GM21737 (cell line): ENCODE results near the gene TRA2B.

Experiments
- ATAC-seq: cut with Tn5 transposase; IDR thresholded peaks from one replicate; pipeline ENCODE4 v1.9.1; 2021; ENCODE audit warnings: mild to moderate bottlenecking, moderate library complexity; ENCODE audit not compliant: unreplicated experiment

The TRA2B gene

DNA sequence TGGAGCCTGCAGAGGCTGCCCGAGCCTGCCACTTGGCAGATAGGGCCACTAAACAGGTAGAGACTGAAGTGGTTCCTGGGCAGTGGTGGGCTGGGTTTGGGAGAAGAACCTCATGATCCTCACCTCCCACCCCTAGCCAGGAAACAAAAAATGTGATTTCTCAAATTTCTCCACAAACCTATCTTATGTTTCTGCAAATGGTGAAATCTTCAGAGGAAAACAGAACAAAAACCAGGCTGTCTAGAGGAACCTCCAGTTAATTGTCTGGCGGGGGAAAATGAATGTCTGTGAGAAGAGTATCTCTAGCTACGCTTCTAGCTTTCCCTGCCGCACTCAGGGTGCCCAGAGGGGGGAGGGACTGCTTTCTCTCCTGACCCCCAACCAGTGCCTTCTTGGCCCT lies 55.9 kb downstream of the TRA2B start:
- ATAC-seq, result no peak

DNA sequence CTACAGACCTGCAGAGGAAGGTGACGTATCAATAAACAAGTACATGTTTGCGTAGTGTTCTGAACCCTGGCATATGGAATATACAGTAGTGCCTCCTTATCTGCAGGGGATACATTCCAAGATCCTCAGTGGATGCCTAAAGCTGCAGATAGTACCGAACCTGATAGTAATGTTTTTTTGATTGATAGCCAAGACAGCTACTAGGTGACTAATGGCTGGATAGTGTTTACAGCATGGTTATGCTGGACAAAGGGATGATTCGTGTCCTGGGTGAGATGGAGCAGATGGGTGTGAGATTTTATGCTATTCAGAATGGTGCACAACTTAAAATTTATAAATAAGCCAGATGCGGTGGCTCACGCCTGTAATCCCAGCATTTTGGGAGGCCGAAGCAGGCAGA lies 57.2 kb downstream of the TRA2B start:
- no peak for ATAC-seq

DNA sequence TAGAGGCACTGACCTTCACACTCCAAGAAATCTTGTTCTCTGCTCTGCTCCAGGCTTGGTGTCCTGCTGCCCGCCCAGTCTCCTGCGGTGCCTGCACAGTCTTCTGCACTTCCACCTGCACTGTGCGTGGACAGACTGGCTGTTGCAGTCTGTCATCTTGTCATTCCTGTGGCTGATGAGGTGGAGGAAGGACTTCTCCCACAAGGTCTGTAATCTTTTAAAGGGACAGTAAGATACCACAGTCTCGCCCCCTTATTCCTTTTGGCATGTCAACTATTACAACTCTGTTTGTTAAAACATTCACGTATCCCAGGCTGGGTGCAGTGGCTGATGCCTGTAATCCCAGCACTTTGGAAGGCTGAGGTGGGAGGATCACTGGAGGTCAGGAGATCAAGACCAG lies 58.9 kb downstream of the TRA2B start:
- no peak for ATAC-seq

DNA sequence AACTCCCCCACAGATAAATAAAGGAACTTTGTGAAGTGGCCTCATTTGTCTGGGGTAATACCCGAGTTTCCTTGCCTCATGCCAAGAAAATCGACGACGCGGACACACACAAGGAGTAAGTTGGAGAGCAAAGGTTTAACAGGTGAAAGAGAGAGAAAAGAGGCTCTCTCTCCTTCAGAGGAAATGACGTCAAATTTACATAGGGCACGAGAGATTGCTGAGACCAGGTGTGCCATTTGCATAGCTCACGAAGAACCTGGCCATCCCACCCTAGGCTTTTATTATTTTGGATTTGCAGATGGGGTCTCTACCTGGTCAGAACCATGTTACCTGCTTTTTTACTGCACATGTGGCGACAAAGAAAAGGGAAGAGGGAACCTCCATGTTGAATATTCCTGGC lies 63.7 kb downstream of the TRA2B start:
- ATAC-seq, result no peak

DNA sequence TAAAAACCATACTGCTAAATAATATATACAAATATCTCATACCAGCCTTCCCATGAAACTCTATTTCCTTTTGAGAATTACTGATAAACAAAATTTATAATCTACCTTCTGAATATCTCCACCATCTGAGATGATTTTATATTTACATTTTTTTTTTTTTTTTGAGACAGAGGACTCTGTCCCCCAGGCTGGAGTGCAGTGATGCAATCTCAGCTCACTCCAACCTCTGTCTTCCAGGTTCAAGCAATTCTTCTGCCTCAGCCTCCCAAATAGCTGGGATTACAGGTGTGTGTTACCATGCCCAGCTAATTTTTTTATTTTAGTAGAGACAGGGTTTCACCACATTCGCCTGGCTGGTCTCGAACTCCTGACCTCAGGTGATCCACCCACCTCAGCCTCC lies 70.2 kb downstream of the TRA2B start:
- no peak for ATAC-seq

DNA sequence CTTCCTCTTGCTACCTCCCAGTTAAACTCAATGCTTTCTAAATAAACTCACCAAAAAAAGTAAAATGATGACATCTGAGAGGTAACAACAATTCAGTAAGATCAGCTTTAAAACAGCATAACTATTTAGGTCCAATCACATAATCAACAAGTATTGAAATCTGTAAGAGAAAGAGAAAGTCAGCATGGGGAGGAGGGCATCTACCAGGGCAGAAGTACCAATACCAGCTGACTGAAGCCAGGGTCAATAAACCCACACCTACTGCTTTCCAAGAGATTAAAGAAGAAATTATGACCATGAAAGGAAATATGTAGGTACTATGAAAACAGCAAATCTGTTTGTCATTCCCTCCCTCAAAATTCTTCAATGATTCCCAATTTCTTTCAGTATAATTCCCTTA lies 70.8 kb downstream of the TRA2B start:
- ATAC-seq, result no peak

DNA sequence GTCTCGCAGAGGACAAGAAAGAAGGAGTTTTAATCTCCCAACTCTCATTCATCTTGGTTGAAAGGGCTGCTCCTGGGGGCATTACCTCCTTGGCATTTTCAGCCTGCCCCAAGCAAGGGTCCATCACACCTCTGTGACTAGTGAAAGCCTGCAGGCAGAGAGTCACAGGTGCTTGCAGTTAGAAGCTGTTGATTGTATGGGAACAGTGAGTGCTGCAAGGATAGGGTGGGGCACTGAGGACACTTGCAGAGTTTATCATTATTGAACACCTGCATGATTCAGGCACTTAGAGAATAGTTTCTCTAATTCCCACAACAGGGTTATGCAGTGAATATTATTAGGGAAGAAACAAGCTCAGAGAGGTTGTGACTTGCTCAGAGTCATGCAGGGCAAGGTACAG lies 71.3 kb downstream of the TRA2B start:
- ATAC-seq, result no peak
